SU-DHL-6 (cell line): ENCODE measurements around the gene BBX.

Experiments
- H2AFZ ChIP-seq: fragments of 200-600 bp; sonication (generic); 2 replicates; pipeline ENCODE4 v1.6.1; 2014; ENCODE audit warnings: low read depth, mild to moderate bottlenecking, moderate library complexity, mixed read lengths, antibody characterized with exemption, low read length; ENCODE audit not compliant: severe bottlenecking
- H3F3A ChIP-seq: fragments of 200-600 bp; shearing (Covaris generic); 2 replicates; pipeline ENCODE4 v1.6.0; 2016; ENCODE audit warnings: antibody characterized with exemption, mild to moderate bottlenecking; ENCODE audit not compliant: insufficient read depth
- H3K27ac ChIP-seq: fragments of 200-600 bp; sonication (generic); 2 replicates; pipeline ENCODE4 v1.5.1; 2016; ENCODE audit warnings: low read depth, mild to moderate bottlenecking, low read length, moderate library complexity, mixed read lengths
- H3K27me3 ChIP-seq: fragments of 200-600 bp; sonication (generic), shearing (Covaris generic); 2 replicates; pipeline ENCODE4 v1.6.0; 2014; ENCODE audit warnings: mild to moderate bottlenecking, low read length
- H3K36me3 ChIP-seq: fragments of 200-600 bp; sonication (generic); 2 replicates; pipeline ENCODE4 v1.6.1; 2014; ENCODE audit warnings: mild to moderate bottlenecking, low read length, mixed read lengths
- H3K4me2 ChIP-seq: fragments of 300-600, 200-600 bp; shearing (Covaris generic), sonication (generic); 2 replicates; pipeline ENCODE4 v1.6.0; 2014; ENCODE audit warnings: low read length, low read depth, mild to moderate bottlenecking; ENCODE audit not compliant: poor library complexity, severe bottlenecking
- H3K4me3 ChIP-seq: fragments of 200-600 bp; sonication (generic); 2 replicates; pipeline ENCODE4 v1.5.1; 2014; ENCODE audit warnings: antibody characterized with exemption, low read length, mild to moderate bottlenecking, mixed read lengths; ENCODE audit not compliant: insufficient read depth, poor library complexity, severe bottlenecking
- H3K79me2 ChIP-seq: fragments of 200-600 bp; sonication (generic); 2 replicates; pipeline ENCODE4 v1.6.1; 2014; ENCODE audit warnings: mild to moderate bottlenecking, low read length, moderate library complexity; ENCODE audit not compliant: insufficient read depth
- H3K9ac ChIP-seq: fragments of 200-600 bp; sonication (generic); 2 replicates; pipeline ENCODE4 v1.7.0; 2014; ENCODE audit warnings: mild to moderate bottlenecking, low read length
- H3K9me2 ChIP-seq: fragments of 200-600 bp; sonication (generic); replicated peaks from 2 replicates; pipeline ENCODE4 v1.6.1; 2014; ENCODE audit warnings: low read length; ENCODE audit not compliant: insufficient read depth
- H3K9me3 ChIP-seq: fragments of 200-600 bp; sonication (generic); 2 replicates; pipeline ENCODE4 v1.6.1; 2014; ENCODE audit warnings: low read length, mixed read lengths; ENCODE audit not compliant: insufficient read depth
- H4K20me1 ChIP-seq: fragments of 200-600 bp; sonication (generic); 2 replicates; pipeline ENCODE4 v1.6.1; 2014; ENCODE audit warnings: low read depth, mild to moderate bottlenecking, antibody characterized with exemption, low read length, moderate library complexity, mixed read lengths
- EZH2phosphoT487 ChIP-seq: fragments of 200-600 bp; sonication (generic), shearing (Covaris generic); conservative IDR thresholded peaks from 2 replicates; pipeline ENCODE4 v1.6.1; 2018; ENCODE audit warnings: mild to moderate bottlenecking, antibody characterized with exemption, low read length, moderate library complexity, mixed read lengths
- TF ChIP-seq, protein P1 (sequence below): fragments of 200-600 bp; sonication (generic); IDR thresholded peaks from one replicate; pipeline ENCODE4 v1.5.1; 2017; ENCODE audit warnings: antibody characterized with exemption, mild to moderate bottlenecking, low read length, moderate library complexity; ENCODE audit not compliant: insufficient read depth, poor library complexity, severe bottlenecking

The BBX gene

GRCh38 chr3:107531917-107532469 lies 9.2 kb downstream of the BBX start:
- peaks cover 13% of the 10 kb centered on the region for H3K36me3 ChIP-seq
- no peaks in the 10 kb centered on the region for H3K9me2 ChIP-seq
- H2AFZ ChIP-seq: no peak overlapping the region
- H4K20me1 ChIP-seq: no peaks in the 10 kb centered on the region
- no peaks in the 10 kb centered on the region for H3K27me3 ChIP-seq
- no peaks in the 10 kb centered on the region; the same call in 1 of the 2 replicates for H3K79me2 ChIP-seq
- no peak overlapping the region for H3K4me3 ChIP-seq
- H3K4me2 ChIP-seq: no peak overlapping the region
- TF ChIP-seq, protein P1, sequence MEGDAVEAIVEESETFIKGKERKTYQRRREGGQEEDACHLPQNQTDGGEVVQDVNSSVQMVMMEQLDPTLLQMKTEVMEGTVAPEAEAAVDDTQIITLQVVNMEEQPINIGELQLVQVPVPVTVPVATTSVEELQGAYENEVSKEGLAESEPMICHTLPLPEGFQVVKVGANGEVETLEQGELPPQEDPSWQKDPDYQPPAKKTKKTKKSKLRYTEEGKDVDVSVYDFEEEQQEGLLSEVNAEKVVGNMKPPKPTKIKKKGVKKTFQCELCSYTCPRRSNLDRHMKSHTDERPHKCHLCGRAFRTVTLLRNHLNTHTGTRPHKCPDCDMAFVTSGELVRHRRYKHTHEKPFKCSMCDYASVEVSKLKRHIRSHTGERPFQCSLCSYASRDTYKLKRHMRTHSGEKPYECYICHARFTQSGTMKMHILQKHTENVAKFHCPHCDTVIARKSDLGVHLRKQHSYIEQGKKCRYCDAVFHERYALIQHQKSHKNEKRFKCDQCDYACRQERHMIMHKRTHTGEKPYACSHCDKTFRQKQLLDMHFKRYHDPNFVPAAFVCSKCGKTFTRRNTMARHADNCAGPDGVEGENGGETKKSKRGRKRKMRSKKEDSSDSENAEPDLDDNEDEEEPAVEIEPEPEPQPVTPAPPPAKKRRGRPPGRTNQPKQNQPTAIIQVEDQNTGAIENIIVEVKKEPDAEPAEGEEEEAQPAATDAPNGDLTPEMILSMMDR: no peak
- TF ChIP-seq EZH2phosphoT487: no peak
- H3K27ac ChIP-seq: no peak overlapping the region
- H3F3A ChIP-seq: no peaks in the 10 kb centered on the region
- no peaks in the 10 kb centered on the region for H3K9me3 ChIP-seq
- no peak overlapping the region for H3K9ac ChIP-seq

- no peak for TF ChIP-seq EZH2phosphoT487
- TF ChIP-seq, protein P1: no peak
- no peak overlapping the region for H3K4me2 ChIP-seq
- no peaks in the 10 kb centered on the region for H3K9me2 ChIP-seq
Observed at GRCh38 chr3:107540857-107541256, 18.1 kb downstream of the BBX start.

DNA sequence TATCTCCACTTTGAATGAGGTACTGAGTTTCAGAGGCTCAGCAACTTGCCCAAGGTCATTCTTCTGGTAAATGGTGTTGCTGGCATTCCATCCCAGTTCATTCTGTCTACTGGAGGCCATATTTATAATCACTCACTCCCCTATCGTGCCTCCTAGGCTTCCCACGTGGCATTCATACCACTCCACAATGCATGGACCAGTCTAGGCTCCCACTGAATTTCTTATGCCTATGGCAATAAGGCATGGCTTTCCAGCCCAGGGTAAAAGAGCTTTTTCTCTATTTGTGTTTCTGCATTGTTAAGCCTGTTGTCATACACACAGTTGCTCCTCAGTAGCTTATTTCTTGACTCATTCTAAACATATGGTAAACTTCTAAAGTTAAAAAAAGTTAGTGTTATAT lies 19.9 kb downstream of the BBX start:
- Histone ChIP-seq H3K4me3 (no peak overlapping the region), H3K9me2 (no peaks in the 10 kb centered on the region), H3K9me3 (no peaks in the 10 kb centered on the region), H3F3A (no peaks in the 10 kb centered on the region), H3K27me3 (no peaks in the 10 kb centered on the region), H2AFZ (no peak overlapping the region), H4K20me1 (0 out of 2 replicates have a peak, but pooled peaks cover 4% of the 10 kb centered on the region), H3K27ac (no peak overlapping the region), H3K9ac (no peak overlapping the region), H3K4me2 (no peak overlapping the region), H3K79me2 (0 out of 2 replicates have a peak, but pooled peaks cover 2% of the 10 kb centered on the region), H3K36me3 (peaks cover under 1% of the 10 kb centered on the region; the same call in 1 of the 2 replicates)
- TF ChIP-seq, protein P1: no peak
- no peak for TF ChIP-seq EZH2phosphoT487

More at GRCh38 chr3:107540857-107541256, 18.1 kb downstream of the BBX start:
- 0 out of 2 replicates have a peak, but pooled peaks cover 4% of the 10 kb centered on the region for H4K20me1 ChIP-seq
- no peaks in the 10 kb centered on the region for H3K27me3 ChIP-seq
- H3K9me3 ChIP-seq: no peaks in the 10 kb centered on the region
- no peaks in the 10 kb centered on the region for H3F3A ChIP-seq
- H2AFZ ChIP-seq: no peak overlapping the region
- peaks cover 2% of the 10 kb centered on the region; the same call in 1 of the 2 replicates for H3K36me3 ChIP-seq
- no peak overlapping the region for H3K9ac ChIP-seq
- no peak overlapping the region for H3K4me3 ChIP-seq
- H3K79me2 ChIP-seq: peaks cover 7% of the 10 kb centered on the region; the same call in 1 of the 2 replicates
- H3K27ac ChIP-seq: no peak overlapping the region
